ENCODE data around the gene TMEM179B. TPM values are rescaled to one million over a fixed set of nuclear protein-coding genes. Genes with fewer than 3 reads are reported as not detected.
A peak's percentile ranks its signal among the peaks of the same experiment; 100 is the strongest.
"Not testable (repeated sequence)": the region's sequence is repeated elsewhere in the genome, so short reads cannot be mapped to it uniquely, and the experiment has no call there.

The TMEM179B gene
- total RNA-seq, 1 donor from 2014 or later = 19.0 TPM

GRCh38 chr11:62753736-62754603, 33.2 kb upstream of the TMEM179B start, which contains the start of gene ZBTB3:
Gene ZBTB3, minus strand, starts transcription at chr11:62754160. Its CDS starts 496 bp downstream, at chr11:62753664.
- H3K36me3 ChIP-seq (ENCODE audit: control insufficient read depth, insufficient read depth, low read length) = peaks cover 7% of the 10 kb centered on the region
- no peaks in the 10 kb centered on the region for H3K27me3 ChIP-seq (ENCODE audit: control insufficient read depth, insufficient read depth, low read length)
- DNase-seq (ENCODE audit: low read depth) = peak; percentile 99
- FAIRE-seq = peak; percentile 93
- peak within 1 kb of the TSS; percentile 57 for H3K4me3 ChIP-seq (ENCODE audit: low read depth, low read length)
- TF ChIP-seq CTCF (IDR thresholded peaks at IDR 0.05; ENCODE audit: insufficient read depth, low read length, severe bottlenecking) = no peak

DNA sequence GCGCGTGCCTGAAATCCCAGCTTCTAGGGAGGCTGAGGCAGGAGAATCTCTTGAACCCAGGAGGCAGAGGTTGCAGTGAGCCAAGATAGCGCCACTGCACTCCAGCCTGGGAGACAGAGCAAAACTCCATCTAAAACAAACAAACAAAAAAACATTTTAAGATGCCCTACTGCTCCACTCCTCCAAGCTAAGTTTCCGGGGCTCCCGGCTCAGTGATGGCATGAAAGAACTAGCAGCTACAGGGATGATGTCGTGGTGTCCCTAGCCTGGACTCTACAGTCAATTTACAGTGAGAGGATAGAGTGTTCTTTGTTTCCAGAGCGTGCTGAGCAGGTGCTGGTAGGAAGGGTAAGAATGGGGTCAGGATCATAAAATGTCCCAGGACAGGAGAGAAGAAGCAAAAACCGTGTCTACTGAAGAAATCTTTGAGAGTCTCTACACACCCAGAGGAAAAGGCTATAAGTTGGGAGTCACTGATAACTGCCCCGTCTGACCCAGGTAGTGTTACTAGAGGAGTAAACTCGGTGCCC, 32.1 kb upstream of the TMEM179B start:
- FAIRE-seq = no peak
- no peak for TF ChIP-seq CTCF (IDR thresholded peaks at IDR 0.05; ENCODE audit: insufficient read depth, low read length, severe bottlenecking)

DNA sequence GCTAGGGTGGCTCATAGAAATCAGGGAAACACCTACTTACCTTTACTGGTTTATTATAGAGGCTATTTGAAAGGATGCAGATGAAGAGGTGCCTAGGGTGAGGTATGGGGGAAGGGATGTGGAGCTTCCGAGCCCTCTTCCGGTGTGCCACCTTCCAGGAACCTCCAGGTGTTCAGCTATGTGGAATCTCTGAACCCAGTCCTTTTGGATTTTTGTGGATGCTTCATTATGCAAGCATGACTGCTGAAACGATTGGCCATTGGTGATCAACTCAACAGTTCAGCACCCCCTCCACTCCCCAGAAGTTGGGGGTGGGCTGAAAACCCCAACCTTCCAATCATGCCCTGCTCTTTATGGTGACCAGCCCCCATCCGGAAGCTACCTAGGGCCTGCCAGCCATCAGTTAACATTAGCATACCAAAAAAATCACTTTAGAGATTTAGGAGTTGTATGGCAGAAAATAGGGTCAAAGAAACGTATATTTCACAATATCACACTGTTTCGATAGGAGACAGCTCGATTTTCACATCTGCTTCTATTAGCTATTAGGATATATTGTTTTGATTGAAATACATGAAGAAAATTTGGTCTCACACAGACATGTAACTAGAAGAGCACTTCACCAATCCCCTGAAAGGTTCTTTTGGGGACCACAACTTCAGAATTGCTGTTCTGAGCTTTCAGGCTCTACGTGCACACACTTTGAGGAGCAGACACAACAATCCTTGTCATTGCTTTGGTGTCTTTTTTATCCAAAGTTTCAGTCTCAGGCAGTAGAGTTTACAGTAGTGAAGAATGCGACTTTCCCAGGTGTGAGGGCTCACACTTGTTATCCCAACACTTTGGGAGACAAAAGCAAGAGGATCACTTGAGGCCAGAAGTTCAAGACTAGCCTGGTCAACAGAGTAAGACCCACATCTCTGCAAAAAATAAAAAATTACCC, 29.1 kb upstream of the TMEM179B start:
- H3K27me3 ChIP-seq (ENCODE audit: control insufficient read depth, insufficient read depth, low read length) = no peaks in the 10 kb centered on the region
- DNase-seq (ENCODE audit: low read depth) (no peak), FAIRE-seq (no peak)
- H3K4me3 ChIP-seq (ENCODE audit: low read depth, low read length) = no peak overlapping the region
- no peaks in the 10 kb centered on the region for H3K36me3 ChIP-seq (ENCODE audit: control insufficient read depth, insufficient read depth, low read length)
- no peak for TF ChIP-seq CTCF (IDR thresholded peaks at IDR 0.05; ENCODE audit: insufficient read depth, low read length, severe bottlenecking)

More for the DNA sequence above, 32.1 kb upstream of the TMEM179B start:
- H3K27me3 ChIP-seq (ENCODE audit: control insufficient read depth, insufficient read depth, low read length) = no peaks in the 10 kb centered on the region
- no peak overlapping the region for H3K4me3 ChIP-seq (ENCODE audit: low read depth, low read length)
- H3K36me3 ChIP-seq (ENCODE audit: control insufficient read depth, insufficient read depth, low read length) = peaks cover 7% of the 10 kb centered on the region
- DNase-seq (ENCODE audit: low read depth) = no peak

GRCh38 chr11:62760867-62761227, 26.4 kb upstream of the TMEM179B start:
- H3K4me3 ChIP-seq (ENCODE audit: low read depth, low read length) = peak overlapping the region; percentile 82
- not testable (repeated sequence) for FAIRE-seq; H3K36me3 ChIP-seq (ENCODE audit: control insufficient read depth, insufficient read depth, low read length); H3K27me3 ChIP-seq (ENCODE audit: control insufficient read depth, insufficient read depth, low read length); DNase-seq (ENCODE audit: low read depth)

DNA sequence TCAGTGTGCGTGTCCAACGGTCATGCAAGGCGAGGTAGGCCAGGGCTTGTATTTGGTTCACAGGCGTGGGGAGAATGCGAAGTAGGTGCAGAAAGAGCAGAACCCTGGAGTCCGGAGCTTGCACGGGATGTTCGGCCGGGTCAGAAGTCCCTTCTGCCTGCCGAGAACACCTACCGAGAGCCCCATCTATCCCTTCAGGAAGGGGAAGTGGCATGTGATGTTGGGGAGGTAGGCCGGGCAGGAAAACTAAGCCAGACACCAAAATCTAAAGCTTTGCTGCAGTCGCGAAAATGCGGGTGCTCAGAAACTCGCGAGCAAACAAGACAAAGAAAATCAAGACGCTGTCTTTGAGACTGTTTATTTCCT, 16.4 kb upstream of the TMEM179B start:
- DNase-seq (ENCODE audit: low read depth) (no peak), FAIRE-seq (no peak)

More for the DNA sequence above, 16.4 kb upstream of the TMEM179B start:
- peaks cover 8% of the 10 kb centered on the region for H3K36me3 ChIP-seq (ENCODE audit: control insufficient read depth, insufficient read depth, low read length)
- no peaks in the 10 kb centered on the region for H3K27me3 ChIP-seq (ENCODE audit: control insufficient read depth, insufficient read depth, low read length)
- TF ChIP-seq CTCF (IDR thresholded peaks at IDR 0.05; ENCODE audit: insufficient read depth, low read length, severe bottlenecking) = no peak
- H3K4me3 ChIP-seq (ENCODE audit: low read depth, low read length) = peak overlapping the region; percentile 78
